Panc1 (cell line): Measurements from ENCODE around the gene FUT8. TPM values are rescaled to one million over a fixed set of nuclear protein-coding genes. Genes with fewer than 3 reads are reported as not detected.

ENCODE experiments used
- ATAC-seq: fragments of 200-7000 bp; cut with Tn5 transposase; 2 replicates; pipeline ENCODE4 v1.9.1; 2020; ENCODE audit warnings: mild to moderate bottlenecking, moderate library complexity
- BruUV-seq: library from RNA; stranded (reverse); fragments of 400-500 nt; replicated peaks from 2 replicates; lab custom pipeline; 2021; lab: Mats Ljungman, UMichigan
- CTCF ChIA-PET: fragments of 300-600 bp; sonication (Branson Sonifier 250); formaldehyde crosslinking; loops from one replicate; lab custom pipeline; 2022; ENCODE audit warnings: antibody characterized with exemption; lab: Charles Lee
- POLR2A ChIA-PET: fragments of 300-600 bp; sonication (Branson Sonifier 250); formaldehyde crosslinking; loops from one replicate; lab custom pipeline; 2022; ENCODE audit warnings: antibody characterized with exemption; lab: Charles Lee
- DNase-seq: peaks from one replicate; pipeline ENCODE4 v3.0.0-alpha.2; 2010; ENCODE audit warnings: low read depth, low spot score
- H3K27ac ChIP-seq: 2 replicates; pipeline ENCODE4 v1.5.1; 2011; ENCODE audit warnings: mild to moderate bottlenecking, low read length, inconsistent platforms
- H3K27me3 ChIP-seq: fragments of 200-500 bp; sonication (Bioruptor generic); 2 replicates; pipeline ENCODE4 v1.6.0; 2014; ENCODE audit warnings: low read length, inconsistent platforms; ENCODE audit not compliant: control insufficient read depth, insufficient read depth
- H3K36me3 ChIP-seq: fragments of 200-500 bp; sonication (Bioruptor generic); 2 replicates; pipeline ENCODE4 v1.5.1; 2014; ENCODE audit warnings: inconsistent platforms, mild to moderate bottlenecking, low read length, moderate library complexity; ENCODE audit not compliant: control insufficient read depth, insufficient read depth
- H3K4me1 ChIP-seq: 2 replicates; pipeline ENCODE4 v1.5.1; 2011; ENCODE audit warnings: inconsistent platforms, mild to moderate bottlenecking, low read length, moderate library complexity; ENCODE audit not compliant: control insufficient read depth, insufficient read depth
- H3K4me3 ChIP-seq, 2 experiments: 2 replicates each; pipeline ENCODE4 v1.5.1; 2011 to 2012; ENCODE audit warnings: low read depth in 2 of 2, low read length in 2 of 2, mild to moderate bottlenecking in 2 of 2, inconsistent platforms in 1 of 2, moderate library complexity in 1 of 2
- H3K9me3 ChIP-seq: fragments of 200-500 bp; sonication (Bioruptor generic); 2 replicates; pipeline ENCODE4 v1.5.1; 2014; ENCODE audit warnings: low read depth, mild to moderate bottlenecking, inconsistent platforms, low read length, moderate library complexity; ENCODE audit not compliant: control insufficient read depth, insufficient read depth
- CTCF ChIP-seq: fragments of 450-650 bp; IDR thresholded peaks from 2 replicates; pipeline ENCODE4 v1.5.1; 2017; ENCODE audit warnings: mild to moderate bottlenecking
- POLR2AphosphoS5 ChIP-seq: IDR thresholded peaks from 2 replicates; pipeline ENCODE4 v1.6.1; 2012; ENCODE audit warnings: mild to moderate bottlenecking, low read depth, low read length, moderate library complexity
- REST ChIP-seq, 2 experiments: IDR thresholded peaks; 2 replicates each; pipeline ENCODE4 v1.6.1; 2011 to 2012; ENCODE audit warnings: low read depth in 2 of 2, control low read depth in 1 of 2, low read length in 1 of 2, mild to moderate bottlenecking in 1 of 2, moderate library complexity in 1 of 2; ENCODE audit not compliant: insufficient read depth in 1 of 2
- SIN3A ChIP-seq: IDR thresholded peaks from 2 replicates; pipeline ENCODE4 v1.6.1; 2012; ENCODE audit warnings: low read depth, mild to moderate bottlenecking, low read length, moderate library complexity, borderline replicate concordance; ENCODE audit not compliant: insufficient read depth
- TCF7L2 ChIP-seq: IDR thresholded peaks from 2 replicates; pipeline ENCODE4 v1.6.1; 2011; ENCODE audit warnings: mild to moderate bottlenecking, low read depth, low read length, inconsistent platforms
- in situ Hi-C: cut with HindIII; loops from 2 replicates; pipeline ENCODE4 v1.10.0; 2016; ENCODE audit warnings: low sequenced_read_pairs, low pct_unique_long_range_greater_than_20kb
- intact Hi-C: fragments of 100-400 bp; cut with micrococcal nuclease; formaldehyde crosslinking; loops from one replicate; pipeline ENCODE4 v1.10.0; 2022; ENCODE audit not compliant: unreplicated experiment
- total RNA-seq: library from RNA; stranded (reverse); gene quantifications from one replicate; pipeline ENCODE4 v1.2.1, GENCODE V29; 2021; ENCODE audit not compliant: unreplicated experiment

Gene FUT8
- total RNA-seq, 1 experiment from 2014 or later, result 31.4 TPM

GRCh38 chr14:65501328-65501727, 88.8 kb downstream of the FUT8 start:
- ChIA-PET POLR2A (no interaction called here), CTCF (no interaction called here)
- Histone ChIP-seq H3K27ac (no peak overlapping the region), H3K36me3 (no peaks in the 10 kb centered on the region), H3K9me3 (no peaks in the 10 kb centered on the region), H3K4me3 (no peak overlapping the region), H3K27me3 (no peaks in the 10 kb centered on the region), H3K4me1 (no peaks in the 10 kb centered on the region; the same call in 1 of the 2 replicates)
- intact Hi-C loops (no loop called here), in situ Hi-C loops (no loop called here)
- ATAC-seq, result no peak
- TF ChIP-seq REST (IDR thresholded peaks at IDR 0.05; ENCODE audit: insufficient read depth in 1 of 2, low read depth in 2 of 2, low read length in 1 of 2) (no peak), CTCF (peak; percentile 5; the same call in 1 of the 2 replicates), POLR2AphosphoS5 (no peak)
- no TSS peak for BruUV-seq
- no peak for DNase-seq

- no peak overlapping the region for H3K27ac ChIP-seq
- DNase-seq (no peak), ATAC-seq (no peak)
- in situ Hi-C loops (no loop called here), intact Hi-C loops (no loop called here)
- ChIA-PET CTCF (no interaction called here), POLR2A (no interaction called here)
- no peaks in the 10 kb centered on the region for H3K9me3 ChIP-seq
- no peak for TF ChIP-seq TCF7L2
- TF ChIP-seq CTCF, result no peak
- TF ChIP-seq SIN3A, result no peak
- TF ChIP-seq POLR2AphosphoS5, result no peak
- TF ChIP-seq REST (IDR thresholded peaks at IDR 0.05; ENCODE audit: insufficient read depth in 1 of 2, low read depth in 2 of 2, low read length in 1 of 2), result no peak
- no TSS peak for BruUV-seq
- no peaks in the 10 kb centered on the region for H3K36me3 ChIP-seq
- H3K4me3 ChIP-seq, result no peak overlapping the region
- H3K27me3 ChIP-seq, result no peaks in the 10 kb centered on the region
- no peaks in the 10 kb centered on the region; the same call in 1 of the 2 replicates for H3K4me1 ChIP-seq
Observed at GRCh38 chr14:65502676-65503124, 90.2 kb downstream of the FUT8 start.
